ENCODE measurements around the gene STK32B. TPM values are rescaled to one million over a fixed set of nuclear protein-coding genes. Genes with fewer than 3 reads are reported as not detected.

STK32B gene
- total RNA-seq, 1 experiment from 2014 or later, result 11.6 TPM

- TF ChIP-seq POLR2AphosphoS5 (IDR thresholded peaks at IDR 0.05; ENCODE audit: low read depth, low read length), result no peak
- no peak for TF ChIP-seq CTCF (IDR thresholded peaks at IDR 0.05)
- no peak for TF ChIP-seq REST (IDR thresholded peaks at IDR 0.05; ENCODE audit: insufficient read depth in 1 of 2, low read depth in 2 of 2, low read length in 1 of 2)
- no peak for TF ChIP-seq SIN3A (IDR thresholded peaks at IDR 0.05; ENCODE audit: borderline replicate concordance, insufficient read depth, low read depth, low read length)
- TF ChIP-seq TCF7L2 (IDR thresholded peaks at IDR 0.05; ENCODE audit: low read depth, low read length), result no peak
- no peaks in the 10 kb centered on the region for H3K36me3 ChIP-seq (ENCODE audit: control insufficient read depth, insufficient read depth, low read length)
- intact Hi-C loops (cut with micrococcal nuclease; ENCODE audit: unreplicated experiment) (no loop called here), in situ Hi-C loops (cut with HindIII; ENCODE audit: low pct_unique_long_range_greater_than_20kb, low sequenced_read_pairs) (no loop called here)
- no peak for DNase-seq (ENCODE audit: low read depth, low spot score)
- no peak overlapping the region for H3K4me3 ChIP-seq (ENCODE audit: low read depth in 2 of 2, low read length in 2 of 2)
- no peaks in the 10 kb centered on the region for H3K27me3 ChIP-seq (ENCODE audit: control insufficient read depth, insufficient read depth, low read length)
- CTCF ChIA-PET, result no interaction called here
- H3K4me1 ChIP-seq (ENCODE audit: control insufficient read depth, insufficient read depth, low read length), result no peaks in the 10 kb centered on the region
- no peak overlapping the region for H3K27ac ChIP-seq (ENCODE audit: low read length)
- no peak for ATAC-seq
- POLR2A ChIA-PET, result no interaction called here
- no peaks in the 10 kb centered on the region; the same call in 1 of the 2 replicates for H3K9me3 ChIP-seq (ENCODE audit: control insufficient read depth, insufficient read depth, low read depth, low read length)
- no TSS peak for BruUV-seq (replicated peaks)
Observed at GRCh38 chr4:5488413-5488812, 437.1 kb downstream of the STK32B start.

GRCh38 chr4:5489260-5489659, 438.0 kb downstream of the STK32B start:
- ChIA-PET POLR2A (no interaction called here), CTCF (no interaction called here)
- Histone ChIP-seq H3K27ac (ENCODE audit: low read length) (no peak overlapping the region), H3K36me3 (ENCODE audit: control insufficient read depth, insufficient read depth, low read length) (no peaks in the 10 kb centered on the region), H3K9me3 (ENCODE audit: control insufficient read depth, insufficient read depth, low read depth, low read length) (no peaks in the 10 kb centered on the region; the same call in 1 of the 2 replicates), H3K27me3 (ENCODE audit: control insufficient read depth, insufficient read depth, low read length) (no peaks in the 10 kb centered on the region), H3K4me3 (ENCODE audit: low read depth in 2 of 2, low read length in 2 of 2) (no peak overlapping the region), H3K4me1 (ENCODE audit: control insufficient read depth, insufficient read depth, low read length) (no peaks in the 10 kb centered on the region)
- intact Hi-C loops (cut with micrococcal nuclease; ENCODE audit: unreplicated experiment), result no loop called here
- no peak for TF ChIP-seq CTCF (IDR thresholded peaks at IDR 0.05)
- TF ChIP-seq TCF7L2 (IDR thresholded peaks at IDR 0.05; ENCODE audit: low read depth, low read length), result no peak
- TF ChIP-seq REST (IDR thresholded peaks at IDR 0.05; ENCODE audit: insufficient read depth in 1 of 2, low read depth in 2 of 2, low read length in 1 of 2), result no peak
- no peak for TF ChIP-seq SIN3A (IDR thresholded peaks at IDR 0.05; ENCODE audit: borderline replicate concordance, insufficient read depth, low read depth, low read length)
- no peak for TF ChIP-seq POLR2AphosphoS5 (IDR thresholded peaks at IDR 0.05; ENCODE audit: low read depth, low read length)
- no peak for DNase-seq (ENCODE audit: low read depth, low spot score)
- no TSS peak for BruUV-seq (replicated peaks)
- in situ Hi-C loops (cut with HindIII; ENCODE audit: low pct_unique_long_range_greater_than_20kb, low sequenced_read_pairs), result no loop called here
- ATAC-seq, result no peak

Data from Panc1 (cell line).